Heart left ventricle (tissue), 16 donors: ENCODE measurements around the gene IRX6. TPM values are rescaled to one million over a fixed set of nuclear protein-coding genes. Genes with fewer than 3 reads are reported as not detected.

Source experiments
- ATAC-seq, 4 donors: fragments of 200-7000 bp; cut with Tn5 transposase; one replicate each; pipeline ENCODE4 v1.9.1; 2020 to 2022; ENCODE audit warnings: moderate library complexity in 4 of 4, mild to moderate bottlenecking in 3 of 4, moderate number of reproducible peaks in 1 of 4
- DNase-seq, 5 donors: peaks; one replicate each; pipeline ENCODE4 v3.0.0-alpha.2; 2020
- H3K27ac ChIP-seq, 12 donors: fragments of 200-600 bp; sonication (generic) in 4 of 12; one replicate each; pipeline versions ENCODE4 v1.5.0 to v1.8.0; 2016 to 2022; ENCODE audit warnings: mild to moderate bottlenecking in 2 of 12
- H3K27me3 ChIP-seq, 9 donors: fragments of 200-600 bp; sonication (generic) in 2 of 9; one replicate each; pipeline versions ENCODE4 v1.5.1 to v1.8.0; 2016 to 2022; ENCODE audit warnings: mild to moderate bottlenecking in 3 of 9
- H3K36me3 ChIP-seq, 9 donors: fragments of 200-600 bp; sonication (generic) in 2 of 9; one replicate each; pipeline versions ENCODE4 v1.5.0 to v1.8.0; 2018 to 2022; ENCODE audit warnings: mild to moderate bottlenecking in 2 of 9
- H3K4me1 ChIP-seq, 12 donors: fragments of 200-600 bp; sonication (generic) in 4 of 12; one replicate each; pipeline versions ENCODE4 v1.5.0 to v1.8.0; 2016 to 2022; ENCODE audit warnings: mild to moderate bottlenecking in 3 of 12
- H3K4me3 ChIP-seq, 12 donors: fragments of 200-600 bp; sonication (generic) in 4 of 12; one replicate each; pipeline versions ENCODE4 v1.5.0 to v1.8.0; 2017 to 2022; ENCODE audit warnings: mild to moderate bottlenecking in 9 of 12, moderate library complexity in 4 of 12
- H3K9me3 ChIP-seq, 12 donors: fragments of 200-600 bp; sonication (generic) in 4 of 12; one replicate each; pipeline versions ENCODE4 v1.5.0 to v1.8.0; 2016 to 2022; ENCODE audit warnings: mild to moderate bottlenecking in 1 of 12
- CTCF ChIP-seq, 12 donors: fragments of 200-600 bp; sonication (generic) in 4 of 12; IDR thresholded peaks; one replicate each; pipeline versions ENCODE4 v1.5.0 to v1.8.0; 2018 to 2022; ENCODE audit warnings: antibody characterized with exemption in 12 of 12, mild to moderate bottlenecking in 5 of 12
- POLR2A ChIP-seq, 2 donors: fragments of 450-650 bp; IDR thresholded peaks; one replicate each; pipeline ENCODE4 v1.6.1; 2017; ENCODE audit warnings: antibody characterized with exemption in 2 of 2, mild to moderate bottlenecking in 2 of 2, moderate library complexity in 2 of 2
- WGBS, 4 donors: extraction: QIAGEN DNeasy Blood & Tissue Kit in 2 of 4; methylation state at CpG; one replicate each; pipeline versions ENCODE4 v1.1.5 to v1.1.7; 2013 to 2018; 5-methylcytosine and 5-hydroxymethylcytosine counted together
- intact Hi-C, 10 donors: fragments of 100-400 bp; cut with DNase I; formaldehyde crosslinking; loops; one replicate each; pipeline versions ENCODE4 v1.11.1 to v1.14.2; 2022
- polyA plus RNA-seq, 2 donors: library from polyadenylated mRNA; stranded (reverse); fragments of 200-250 nt; gene quantifications; one replicate each; pipeline ENCODE4 v1.2.3, GENCODE V29; 2013
- total RNA-seq, 9 donors: library from RNA; depleted of rRNA in 2 of 9; stranded (reverse); fragments of >200 nt in 2 of 9; fragmentation: NEBNext Ultra II Directional in 3 of 9; extraction: Animal tissue kit (Norgen Biotek cat#: 25700) in 3 of 9; gene quantifications; one replicate each; pipeline versions ENCODE4 v1.1.0 to v1.2.4, GENCODE V29; 2016 to 2023
- donor health status: ischemic (EF 13 %, LVEDD 7.1; RV severe dilation, severe dysfunction).
- donor health status: healthy with polysubstance abuse.
- donor health status: DM: no; HTN: yes; CAD: no.
- donor health status: DM: no; HTN: no; CAD: no.
- donor health status: ischemic (EF 25% LVEDD 6.9; RV normal size, moderate dysfunction).
- donor health status: ischemic (EF 25% LVEDD 5.7; RV mildly dilated, moderate dysfunction).
- donor health status: healthy.
- donor health status: DM: yes; HTN: yes; CAD: no.
- donor health status: ischemic (EF 35%, LVEDD 5.7; RV mildly dilated, moderate dysfunction).
- donor health status: nonischemic (EF 11% LVEDD 7.7; RV severe dilation, severe dysfunction).
- donor health status: DM: yes; HTN: yes; CAD: no.
- donor health status: PGD.
- donor health status: ischemic (EF 29% LVEDD 5.4; RV normal size, mild dysfunction).
- donor health status: nonischemic (EF 23%, LVEDD 6.1; RV moderate dilation, normal function).

IRX6 gene
- total and polyA plus RNA-seq, 11 donors: 0.96 to 48.4 (median 12.4) TPM

GRCh38 chr16:55325458-55326109 lies 1.6 kb downstream of the IRX6 start:
- no peaks in the 10 kb centered on the region for H3K9me3 ChIP-seq
- peaks cover 0 to 79% (median 40%) of the 10 kb centered on the region in 9 donors for H3K27me3 ChIP-seq
- intact Hi-C loops: loop anchor here in 7 of 10 donors (2.0 to 10.0 kb wide), 5 partner anchors 37 to 391 kb away; partner anchors contain the start of gene IRX5 (in 4 of the 7)
- peak overlapping the region in 8 of 12 donors; percentile 17 to 98 (median 96) for H3K27ac ChIP-seq
- 16 to 28% (median 16%) methylated on average over 12 of the region's 12 CpGs for WGBS, 4 donors
- TF ChIP-seq CTCF (IDR thresholded peaks at IDR 0.05) (no peak), POLR2A (IDR thresholded peaks at IDR 0.05) (no peak)
- peaks cover 0 to 23% (median 3%) of the 10 kb centered on the region in 12 donors for H3K4me1 ChIP-seq
- ATAC-seq (no peak), DNase-seq (no peak)
- H3K36me3 ChIP-seq: peaks cover 0 to 19% (median 0%) of the 10 kb centered on the region in 9 donors
- H3K4me3 ChIP-seq: peak overlapping the region in 11 of 12 donors; percentile 7 to 70 (median 58)

GRCh38 chr16:55326261-55327092 lies 2.5 kb downstream of the IRX6 start:
- Histone ChIP-seq H3K27me3 (peaks cover 0 to 80% (median 42%) of the 10 kb centered on the region in 9 donors), H3K9me3 (no peaks in the 10 kb centered on the region), H3K27ac (peak overlapping the region in 7 of 12 donors; percentile 9 to 97 (median 30)), H3K36me3 (peaks cover 0 to 21% (median 0%) of the 10 kb centered on the region in 9 donors), H3K4me1 (peaks cover 0 to 30% (median 3%) of the 10 kb centered on the region in 12 donors), H3K4me3 (peak overlapping the region in 7 of 12 donors; percentile 7 to 70 (median 59))
- 19 to 48% (median 31%) methylated on average over 11 to 20 of the region's 21 CpGs for WGBS, 4 donors
- DNase-seq: peak in 1 of 5 donors; percentile 13
- TF ChIP-seq POLR2A (IDR thresholded peaks at IDR 0.05): no peak
- no peak for TF ChIP-seq CTCF (IDR thresholded peaks at IDR 0.05)
- no peak for ATAC-seq
- intact Hi-C loops: loop anchor here in 6 of 10 donors (5.0 to 10.0 kb wide), 4 partner anchors 36 to 392 kb away; partner anchors contain the start of gene IRX5 (in 4 of the 6)

- TF ChIP-seq CTCF (IDR thresholded peaks at IDR 0.05): no peak
- TF ChIP-seq POLR2A (IDR thresholded peaks at IDR 0.05): no peak
- H3K4me1 ChIP-seq: peaks cover 0 to 22% (median 3%) of the 10 kb centered on the region in 12 donors
- no peak for ATAC-seq
- no peak overlapping the region for H3K4me3 ChIP-seq
- no peak overlapping the region for H3K27ac ChIP-seq
- H3K36me3 ChIP-seq: peaks cover 0 to 21% (median 0%) of the 10 kb centered on the region in 9 donors
- H3K27me3 ChIP-seq: peaks cover 0 to 81% (median 40%) of the 10 kb centered on the region in 9 donors
- intact Hi-C loops: loop anchor here in 6 of 10 donors (5.0 to 10.0 kb wide), 4 partner anchors 33 to 394 kb away; partner anchors contain the start of gene IRX5 (in 4 of the 6)
- no peaks in the 10 kb centered on the region for H3K9me3 ChIP-seq
- 22 to 37% (median 28%) methylated on average over 47 to 55 of the region's 55 CpGs for WGBS, 4 donors
- DNase-seq: no peak
These were observed 4.9 kb downstream of the IRX6 start for GRCh38 chr16:55328611-55329569.
